NCI-H82 (cell line): ENCODE data around the gene HES1.
"Not testable (repeated sequence)": the region's sequence is repeated elsewhere in the genome, so short reads cannot be mapped to it uniquely, and the experiment has no call there.

Experiments used
- DNase-seq: peaks from one replicate; lab custom pipeline; 2025; lab: John Stamatoyannopoulos, UW

HES1 gene, protein sequence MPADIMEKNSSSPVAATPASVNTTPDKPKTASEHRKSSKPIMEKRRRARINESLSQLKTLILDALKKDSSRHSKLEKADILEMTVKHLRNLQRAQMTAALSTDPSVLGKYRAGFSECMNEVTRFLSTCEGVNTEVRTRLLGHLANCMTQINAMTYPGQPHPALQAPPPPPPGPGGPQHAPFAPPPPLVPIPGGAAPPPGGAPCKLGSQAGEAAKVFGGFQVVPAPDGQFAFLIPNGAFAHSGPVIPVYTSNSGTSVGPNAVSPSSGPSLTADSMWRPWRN

DNA sequence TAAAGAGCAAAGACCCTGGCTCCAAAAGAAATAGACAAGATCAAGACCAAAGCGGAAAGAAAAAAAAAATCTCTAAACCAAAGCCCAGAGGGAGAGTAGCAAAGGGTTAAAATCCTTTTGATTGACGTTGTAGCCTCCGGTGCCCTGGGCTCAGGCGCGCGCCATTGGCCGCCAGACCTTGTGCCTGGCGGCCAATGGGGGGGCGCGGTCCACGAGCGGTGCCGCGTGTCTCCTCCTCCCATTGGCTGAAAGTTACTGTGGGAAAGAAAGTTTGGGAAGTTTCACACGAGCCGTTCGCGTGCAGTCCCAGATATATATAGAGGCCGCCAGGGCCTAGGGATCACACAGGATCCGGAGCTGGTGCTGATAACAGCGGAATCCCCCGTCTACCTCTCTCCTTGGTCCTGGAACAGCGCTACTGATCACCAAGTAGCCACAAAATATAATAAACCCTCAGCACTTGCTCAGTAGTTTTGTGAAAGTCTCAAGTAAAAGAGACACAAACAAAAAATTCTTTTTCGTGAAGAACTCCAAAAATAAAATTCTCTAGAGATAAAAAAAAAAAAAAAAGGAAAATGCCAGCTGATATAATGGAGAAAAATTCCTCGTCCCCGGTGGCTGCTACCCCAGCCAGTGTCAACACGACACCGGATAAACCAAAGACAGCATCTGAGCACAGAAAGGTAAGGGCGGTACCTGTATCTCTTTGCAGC lies at the start of gene HES1:
TSS of gene HES1 (plus strand) at position 343 of the 713 bp plus-strand sequence. CDS start at position 576, 233 bp downstream.
- peak; percentile 98 for DNase-seq

DNA sequence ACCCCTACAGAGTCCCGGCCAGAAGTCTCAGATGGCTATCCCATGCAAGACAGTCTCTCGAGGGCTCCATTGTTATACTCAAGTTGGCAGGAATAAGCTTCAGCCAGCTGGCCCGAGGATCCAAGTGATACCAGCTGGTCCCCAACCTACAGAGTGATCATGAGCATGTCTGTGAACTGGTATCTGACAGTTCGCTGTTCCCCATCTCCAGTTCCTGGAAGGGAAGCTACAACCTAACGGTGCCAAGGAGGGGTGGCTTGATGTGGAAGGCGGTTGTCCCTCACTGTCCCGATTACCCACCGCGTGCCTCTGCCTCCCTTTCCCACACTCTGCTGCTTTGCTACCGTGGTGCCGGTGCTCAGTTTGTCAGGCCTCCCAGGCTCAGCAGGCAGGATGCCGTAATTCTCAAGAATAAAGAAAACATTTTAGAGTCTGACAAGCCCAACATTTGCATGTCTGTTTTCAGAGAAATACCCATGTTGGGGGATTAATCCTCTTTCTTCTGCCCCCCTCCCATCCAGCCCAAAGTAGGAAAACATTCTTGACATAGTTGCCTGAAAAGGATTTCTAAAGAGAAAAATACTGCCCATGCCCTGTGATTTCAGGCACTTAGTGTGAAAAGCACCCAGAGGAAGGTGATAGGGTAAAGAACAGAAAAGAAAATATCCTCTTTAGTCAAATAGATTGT lies 49.4 kb upstream of the HES1 start:
- no peak for DNase-seq

DNA sequence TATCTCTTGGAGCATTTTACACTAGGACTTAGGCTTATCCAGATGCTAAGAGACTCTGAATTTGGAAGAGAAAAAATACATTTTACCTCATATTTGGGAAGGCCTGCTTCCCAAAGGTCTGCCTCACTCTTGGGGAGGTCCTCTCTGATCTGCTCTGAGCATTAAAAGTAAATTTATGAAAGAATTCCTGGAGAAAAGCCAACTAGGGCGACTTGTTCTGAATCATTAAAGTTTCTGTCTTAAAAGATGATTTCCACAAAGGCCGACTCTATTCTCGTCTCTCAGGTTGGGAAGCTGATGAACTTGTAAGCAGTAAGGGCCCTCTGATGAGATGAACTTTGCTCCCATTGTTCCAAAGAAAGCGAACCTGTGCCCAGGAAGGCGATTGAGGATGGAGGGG lies 48.7 kb upstream of the HES1 start:
- no peak for DNase-seq

DNA sequence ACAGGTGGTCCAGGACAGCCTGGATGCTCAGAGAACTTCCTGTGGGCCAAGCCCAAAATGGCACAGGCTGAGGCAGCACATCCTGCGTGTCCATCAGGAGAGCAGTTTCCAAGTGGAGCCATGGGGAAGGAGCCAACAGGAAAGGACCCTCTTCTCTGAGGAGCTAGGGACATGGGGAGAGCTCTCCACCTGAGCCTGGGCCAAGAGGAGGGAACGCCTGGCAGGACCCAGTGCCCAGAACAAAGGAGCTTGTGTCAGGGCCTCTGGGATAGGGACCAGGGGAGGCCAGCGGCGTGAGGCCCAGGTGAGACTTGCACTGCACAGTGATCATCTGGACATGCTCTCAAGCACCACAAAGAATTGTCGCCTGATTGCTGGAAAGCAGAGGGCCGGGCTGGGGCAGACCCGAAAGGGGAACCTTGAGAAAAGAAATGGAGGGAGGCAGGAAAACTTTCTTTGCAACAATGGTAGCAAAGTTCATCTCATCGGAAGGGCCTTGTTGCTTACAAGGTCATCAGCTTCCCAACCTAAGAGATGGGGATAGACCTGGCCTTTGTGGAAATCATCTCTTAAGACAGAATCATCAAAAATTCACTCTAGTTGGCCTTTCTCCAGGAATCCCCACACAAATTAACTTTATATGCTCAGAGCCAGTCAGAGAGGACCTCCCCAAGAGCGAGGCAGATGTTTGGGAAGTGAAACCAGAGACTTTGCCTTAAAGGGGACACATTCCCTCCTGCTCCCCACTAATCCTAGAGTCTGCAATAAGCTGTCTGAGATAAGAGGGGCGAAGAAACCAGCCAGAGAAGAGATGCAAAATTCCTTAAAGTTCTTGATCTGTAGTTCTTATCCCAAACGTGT lies 47.7 kb upstream of the HES1 start:
- no peak for DNase-seq

DNA sequence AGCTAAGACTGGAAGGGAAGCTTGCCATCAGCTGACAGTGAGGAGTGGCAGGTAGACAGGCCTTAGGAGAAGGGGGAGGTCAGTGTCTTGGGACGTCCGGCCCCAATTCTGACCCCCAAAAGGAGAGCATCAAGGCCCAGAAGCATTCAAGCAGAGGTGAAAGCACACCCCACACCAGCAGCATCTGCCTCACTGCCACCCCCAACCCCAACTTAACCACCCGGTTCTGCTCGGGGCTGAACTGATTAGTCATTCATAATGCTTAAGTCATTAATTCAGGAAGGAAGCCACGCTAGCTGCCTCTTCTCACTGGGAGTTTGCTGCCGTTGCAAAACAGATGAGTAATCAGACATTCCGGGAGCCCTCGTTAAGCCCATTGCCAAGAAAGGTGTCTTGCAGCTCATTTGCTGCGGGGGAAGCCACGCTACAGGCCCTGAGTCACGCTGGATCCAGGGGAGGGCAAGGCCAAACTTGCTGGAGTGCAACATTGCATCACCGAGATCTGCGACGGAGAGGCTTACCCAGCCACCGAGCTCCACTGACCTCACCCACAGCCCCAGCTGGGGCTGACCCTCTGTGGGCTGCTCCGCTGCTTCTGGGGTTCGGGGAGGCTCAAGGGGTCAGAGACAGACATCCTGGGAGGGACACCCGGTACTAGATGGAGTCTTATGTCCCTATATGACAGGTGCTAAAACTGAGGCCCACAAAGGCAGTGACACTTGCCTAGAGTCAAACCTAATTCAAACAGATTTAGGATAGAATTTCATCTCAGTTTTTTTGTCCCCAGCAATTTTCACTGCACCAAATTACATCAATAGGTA lies 46.4 kb upstream of the HES1 start:
- DNase-seq, result peak; percentile 20

DNA sequence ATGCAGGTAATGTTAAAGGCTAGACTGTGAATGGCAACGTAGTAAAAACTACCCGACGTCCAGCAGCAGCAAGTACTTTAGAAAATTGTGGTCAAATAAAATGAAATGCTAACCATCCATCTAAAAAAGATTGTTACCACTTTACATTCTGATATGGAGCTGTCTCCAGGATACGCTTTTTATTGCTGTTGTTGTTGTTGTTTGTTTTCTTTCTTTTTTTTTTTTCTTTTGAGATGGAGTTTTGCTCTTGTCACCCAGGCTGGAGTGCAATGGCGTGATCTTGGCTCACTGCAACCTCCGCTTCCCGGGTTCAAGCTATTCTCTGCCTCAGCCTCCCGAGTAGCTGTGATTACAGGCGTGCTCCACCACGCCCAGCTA lies 45.8 kb upstream of the HES1 start:
- DNase-seq, result not testable (repeated sequence)

DNA sequence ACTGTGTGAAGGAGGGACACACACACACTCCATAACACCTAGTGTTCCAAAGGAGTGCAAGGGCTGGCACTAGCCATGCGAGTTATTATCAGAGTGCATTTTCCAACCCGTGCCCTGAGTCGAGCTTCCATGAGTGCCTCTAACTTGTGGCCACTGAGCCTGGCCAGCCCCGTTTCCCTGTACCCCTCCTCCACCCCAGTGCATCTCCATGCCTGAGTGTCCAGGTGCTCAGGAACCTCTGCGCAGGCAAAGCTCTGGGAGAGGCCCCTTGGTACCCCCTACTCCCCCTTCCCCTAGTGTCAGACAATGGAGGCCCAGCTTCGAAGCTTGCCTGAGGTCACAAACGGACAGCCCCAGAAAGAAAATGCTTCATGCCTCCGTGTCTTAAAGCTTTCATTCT lies 45.2 kb upstream of the HES1 start:
- DNase-seq, result no peak

DNA sequence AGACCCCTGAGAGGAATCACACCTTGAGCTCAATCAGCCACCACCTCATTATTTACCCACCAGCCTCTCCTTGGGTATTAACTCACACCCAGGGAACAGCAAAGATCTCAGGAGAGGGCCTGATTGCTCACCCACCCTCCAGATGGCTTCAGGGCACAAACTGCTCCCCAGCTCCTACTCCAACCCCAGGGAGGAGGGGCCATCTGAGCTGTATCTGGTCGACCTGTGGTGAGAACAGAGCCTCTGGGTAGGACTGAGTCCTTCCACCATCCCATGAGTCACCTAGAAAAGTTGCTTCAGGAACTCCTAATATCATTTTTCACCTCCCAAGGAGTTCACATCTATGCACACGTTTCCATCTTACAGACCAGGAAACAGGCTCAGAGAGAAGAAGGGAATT lies 44.8 kb upstream of the HES1 start:
- no peak for DNase-seq

DNA sequence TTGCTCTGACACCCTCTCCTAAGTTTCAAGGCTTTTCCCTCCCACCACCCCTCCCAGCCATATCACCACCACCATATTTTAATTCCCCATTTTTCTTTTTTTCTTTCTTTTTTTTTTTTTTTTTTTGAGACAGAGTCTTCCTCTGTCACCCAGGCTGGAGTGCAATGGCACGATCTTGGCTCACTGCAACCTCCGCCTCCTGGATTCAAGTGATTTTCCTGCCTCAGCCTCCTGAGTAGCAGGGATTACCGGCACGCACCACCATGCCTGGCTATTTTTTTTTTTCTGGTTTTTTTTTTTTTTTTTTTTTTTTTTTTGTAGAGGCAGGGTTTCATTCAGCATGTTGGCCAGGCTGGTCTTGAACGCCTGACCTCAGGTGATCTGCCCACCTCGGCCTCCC lies 44.1 kb upstream of the HES1 start:
- not testable (repeated sequence) for DNase-seq

DNA sequence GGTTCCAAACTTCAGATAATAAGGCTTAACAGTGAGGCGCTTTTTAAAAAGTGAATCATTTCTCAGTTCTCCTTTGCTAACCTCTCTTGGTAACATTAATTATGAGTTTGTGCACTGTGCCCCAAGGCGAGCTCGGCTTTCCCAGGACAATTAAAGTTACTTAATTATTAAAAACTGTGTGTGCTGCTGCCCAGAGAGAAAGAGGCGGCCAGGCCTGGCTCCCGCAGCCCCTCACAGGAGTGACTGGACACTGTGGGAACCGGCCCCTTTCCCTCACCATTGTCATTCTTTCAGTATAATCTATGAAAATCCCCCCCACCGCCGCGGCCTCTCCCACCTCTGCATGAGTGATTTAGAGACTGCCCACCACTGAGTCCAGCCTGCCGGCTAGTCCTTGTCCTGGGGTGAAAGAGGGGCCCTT lies 43.1 kb upstream of the HES1 start:
- DNase-seq, result no peak

DNA sequence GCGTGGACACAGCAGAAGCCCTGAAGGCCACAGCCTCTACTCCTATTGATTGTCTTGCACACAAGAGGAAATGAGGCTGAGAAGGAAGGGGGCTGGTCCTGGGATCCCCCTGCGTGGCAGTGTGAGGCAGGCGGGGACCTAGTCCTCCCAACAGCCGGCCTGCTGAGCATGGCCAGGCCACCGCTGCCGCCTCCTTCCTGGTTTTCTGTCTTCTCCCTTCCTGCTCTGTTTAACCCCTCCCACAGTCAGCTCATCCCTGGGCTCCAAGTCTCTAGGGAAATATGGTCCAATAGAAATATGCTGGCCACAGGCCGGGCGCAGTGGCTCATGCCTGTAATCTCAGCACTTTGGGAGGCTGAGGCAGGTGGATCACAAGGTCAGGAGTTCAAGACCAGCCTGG lies 42.1 kb upstream of the HES1 start:
- DNase-seq, result no peak

DNA sequence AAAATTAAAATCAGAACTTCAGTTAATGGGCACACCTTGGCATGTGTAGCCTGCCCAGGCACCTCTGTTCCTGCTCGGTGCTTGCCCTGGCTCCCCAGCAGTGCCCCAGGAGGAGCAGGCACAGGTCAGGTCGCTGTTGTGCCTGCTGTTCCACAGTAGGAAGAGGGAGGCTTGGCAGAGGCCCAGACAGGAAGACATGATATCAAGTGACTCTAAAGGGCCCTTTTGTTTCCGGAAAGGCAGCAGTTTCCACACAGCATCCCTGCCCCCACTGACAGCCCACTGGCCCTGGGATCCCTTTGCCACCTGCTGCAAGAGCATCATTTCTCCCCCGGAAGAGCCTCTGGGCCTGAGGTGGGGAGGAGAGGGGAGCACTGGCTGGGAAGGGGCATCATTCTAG lies 40.5 kb upstream of the HES1 start:
- no peak for DNase-seq

DNA sequence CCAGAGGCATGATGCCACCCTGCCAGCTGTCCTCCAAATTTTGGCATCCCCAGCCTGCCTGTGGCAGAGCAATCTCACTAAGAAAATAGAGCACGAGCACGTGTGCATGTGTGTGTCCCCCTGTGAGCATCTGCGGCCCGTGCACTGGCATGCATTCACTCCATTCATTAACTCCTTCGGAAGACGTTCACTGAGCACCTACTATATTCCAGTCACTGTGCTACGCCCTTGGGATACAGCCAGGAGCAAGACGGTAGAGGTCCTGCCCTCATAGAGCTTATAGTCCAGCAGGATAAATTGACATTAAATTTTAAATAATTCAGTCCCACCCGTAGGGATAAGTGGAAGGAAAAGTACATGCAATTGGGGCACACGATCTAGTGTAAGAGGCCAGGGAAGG lies 40.0 kb upstream of the HES1 start:
- DNase-seq, result no peak

DNA sequence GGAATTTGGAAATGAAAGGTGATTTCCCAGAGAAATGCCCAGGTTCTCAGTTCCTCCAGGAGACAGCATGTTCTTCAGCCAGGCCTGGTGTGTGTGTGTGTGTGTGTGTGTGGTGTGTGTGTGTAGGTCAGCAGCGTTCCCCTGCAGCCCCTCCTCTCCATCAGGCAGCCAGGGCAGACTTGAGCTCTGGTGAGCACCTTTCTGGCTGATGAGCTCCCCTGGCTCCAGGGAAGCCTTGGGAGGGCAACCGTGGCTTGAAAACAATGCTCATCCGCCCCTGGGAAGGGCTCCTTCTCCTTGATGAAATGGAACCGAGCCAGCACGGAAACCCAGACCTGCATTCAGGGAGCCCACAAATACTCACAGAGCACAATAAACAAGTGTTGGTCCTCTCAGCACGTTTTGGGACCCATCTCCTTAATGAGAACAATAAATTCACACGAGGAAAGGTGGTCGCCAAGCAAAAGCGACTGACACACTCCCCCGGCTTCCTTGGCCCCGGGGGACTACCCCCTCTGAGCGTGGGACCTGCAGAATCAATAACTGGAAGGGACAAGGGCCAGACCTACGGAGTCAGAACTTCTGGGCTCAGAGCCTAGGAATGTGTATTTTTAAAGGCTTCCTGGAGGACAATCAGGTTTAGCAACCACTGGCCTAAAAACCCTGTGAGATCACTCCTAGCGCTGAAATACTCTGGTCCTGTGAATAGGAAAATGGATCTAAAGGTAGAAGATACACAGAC lies 38.6 kb upstream of the HES1 start:
- no peak for DNase-seq

DNA sequence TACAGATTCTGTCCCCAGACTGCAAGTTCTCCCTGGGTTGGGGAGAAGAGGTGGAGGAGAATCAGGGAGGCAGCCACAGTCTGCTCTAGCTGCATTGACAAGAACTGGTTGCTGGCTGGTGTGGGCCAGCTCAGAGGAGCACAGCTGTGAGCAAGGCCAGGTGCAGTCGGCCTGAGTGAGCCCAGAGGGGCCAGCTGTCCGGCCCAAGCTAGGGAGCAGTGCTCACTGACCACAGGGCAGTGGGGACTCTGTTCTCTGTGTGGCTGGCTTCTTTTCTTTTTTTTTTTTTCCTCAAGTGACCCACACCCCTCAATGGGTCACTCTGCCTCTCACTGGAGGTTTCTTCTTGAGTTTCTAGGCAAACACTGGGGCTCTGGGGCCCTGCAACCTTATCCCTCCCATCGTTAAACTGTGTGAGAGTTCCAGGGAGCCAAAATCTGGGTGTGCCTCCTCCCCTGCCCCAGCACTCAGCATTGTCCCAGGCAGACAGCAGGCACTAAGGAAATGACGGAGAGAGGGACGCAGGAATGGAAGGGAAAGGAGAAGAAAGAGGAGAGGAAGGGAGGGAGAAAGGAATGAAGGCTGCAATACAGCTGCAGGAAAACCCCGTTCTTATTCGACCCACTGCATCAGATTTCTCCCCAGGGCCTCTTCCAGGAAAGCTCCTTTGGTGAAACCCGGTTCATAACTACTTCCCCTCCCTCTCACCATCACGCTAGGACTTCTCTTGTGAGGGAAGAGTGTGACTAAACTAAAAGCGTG lies 37.7 kb upstream of the HES1 start:
- no peak for DNase-seq

DNA sequence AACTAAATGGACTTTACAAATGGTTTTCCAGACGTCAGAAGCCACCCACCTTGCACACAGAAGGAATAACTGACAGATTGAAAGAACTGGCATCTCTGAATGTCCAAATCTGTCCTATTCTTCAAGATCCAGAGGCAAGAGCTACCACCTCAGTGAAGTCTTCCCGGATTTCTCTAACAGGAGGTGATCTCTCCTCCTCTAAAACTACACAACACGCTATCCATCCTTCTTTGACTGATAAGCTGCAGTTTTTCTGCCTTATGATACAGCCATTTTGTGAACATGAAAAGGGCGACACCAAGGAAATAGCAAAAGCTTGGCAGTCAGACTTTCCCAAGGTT lies 37.1 kb upstream of the HES1 start:
- DNase-seq, result no peak

DNA sequence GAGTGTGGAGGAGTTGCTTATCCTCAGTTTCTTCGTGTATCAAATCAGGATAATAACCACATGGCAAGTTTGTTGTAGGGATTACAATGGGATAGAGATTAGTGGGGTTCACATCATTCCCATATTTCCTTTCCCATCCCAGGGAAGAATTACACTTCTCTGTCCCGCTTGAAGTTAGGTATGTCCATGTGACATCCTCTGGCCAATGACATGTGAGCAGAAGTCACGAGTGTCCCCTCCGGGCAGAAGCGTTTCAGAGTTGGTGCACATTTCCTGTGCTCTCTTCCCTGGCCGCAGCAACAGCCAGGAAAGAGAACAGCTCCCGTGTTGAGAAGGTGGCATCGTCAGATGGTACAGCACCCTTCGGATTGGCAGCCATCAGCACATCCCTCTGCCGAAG lies 36.7 kb upstream of the HES1 start:
- DNase-seq, result peak; percentile 20

DNA sequence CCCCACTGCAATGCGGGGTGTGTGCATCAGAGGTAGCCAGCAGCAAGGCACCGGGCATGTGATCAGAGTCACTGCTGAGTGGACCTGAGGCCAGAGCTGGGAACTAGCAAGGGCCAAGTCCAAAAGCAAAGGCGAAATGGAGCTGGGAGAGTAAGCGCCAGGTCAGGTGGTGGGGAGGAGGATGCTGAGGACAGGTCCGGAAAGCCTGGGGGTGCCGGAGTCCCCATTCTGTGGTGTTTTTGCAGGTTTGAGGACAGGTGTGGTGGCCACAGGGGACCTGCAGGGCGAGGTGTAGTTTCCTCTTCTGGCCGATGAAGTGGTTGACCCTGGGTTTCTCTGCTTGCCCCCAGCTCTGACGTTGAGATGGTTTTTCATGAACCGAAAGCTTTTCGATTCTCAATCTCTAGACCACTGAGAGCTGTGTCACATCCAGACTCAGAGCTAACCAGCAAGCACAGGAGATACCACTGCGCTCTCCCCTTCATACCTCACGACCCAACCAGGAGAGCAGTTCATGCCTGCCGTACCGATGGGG lies 35.0 kb upstream of the HES1 start:
- DNase-seq, result no peak

DNA sequence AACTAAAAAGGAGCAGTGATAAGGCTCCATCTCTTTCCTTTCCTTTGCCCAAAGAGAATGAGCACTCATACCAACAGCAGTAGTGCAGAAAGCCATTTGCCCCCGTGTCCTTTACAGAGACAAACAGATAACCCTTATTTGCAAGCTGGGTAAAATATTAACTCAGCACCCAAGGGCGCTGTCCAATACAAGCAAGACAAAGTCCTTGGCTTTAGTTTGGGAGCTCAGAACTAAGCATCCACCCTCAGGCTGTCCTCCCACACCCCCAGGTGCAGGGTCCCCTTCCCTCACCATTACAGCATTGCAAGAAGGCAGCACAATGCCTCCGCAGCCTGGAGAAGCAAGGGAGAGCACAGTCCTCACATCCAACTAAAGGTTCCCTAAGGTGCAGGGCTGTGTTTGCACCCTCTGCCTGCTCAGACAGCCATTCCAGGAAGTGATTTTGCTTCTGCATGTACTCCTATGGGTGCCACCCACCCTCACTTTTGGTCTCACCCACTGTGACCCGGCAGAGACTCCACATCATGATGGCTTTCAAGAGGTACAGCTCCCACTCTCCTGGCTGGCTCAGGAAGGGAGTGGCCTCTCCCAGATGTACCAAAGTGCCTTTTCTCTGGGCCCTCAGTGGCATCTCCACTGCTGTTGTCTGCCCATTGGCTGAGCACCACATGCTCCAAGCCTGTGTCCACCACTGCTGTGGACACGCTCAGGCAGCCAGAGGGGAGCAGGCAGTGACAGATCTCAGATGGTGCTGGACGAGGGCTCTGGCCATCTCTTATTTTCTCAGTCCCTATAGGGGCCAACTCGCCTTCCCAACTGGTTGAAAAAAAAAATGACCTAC lies 34.1 kb upstream of the HES1 start:
- no peak for DNase-seq
